Pancreas (tissue), 10 donors: ENCODE measurements around the gene ABCG1. TPM values are rescaled to one million over a fixed set of nuclear protein-coding genes. Genes with fewer than 3 reads are reported as not detected.

ENCODE experiments used
- ATAC-seq, 4 donors: fragments of 200-7000 bp; cut with Tn5 transposase; one replicate each; pipeline versions ENCODE4 v1.8.0 to v1.9.1; 2020; ENCODE audit warnings: mild to moderate bottlenecking in 4 of 4, moderate library complexity in 4 of 4
- DNase-seq, 6 donors: peaks; one replicate each; pipeline ENCODE4 v3.0.0-alpha.2; 2020
- FAIRE-seq: peaks from 2 replicates; lab custom pipeline; 2012; peaks lifted over from hg19 to GRCh38; lab: Jason Lieb, UNC
- H3K27ac ChIP-seq, 4 donors: fragments of 200-600 bp; sonication (generic); 1 replicate in 3 of 4; 2 replicates in 1 of 4; pipeline versions ENCODE4 v1.5.0 to v1.8.0; 2020
- H3K27me3 ChIP-seq, 4 donors: fragments of 200-600 bp; one replicate each; pipeline ENCODE4 v1.8.0; 2021
- H3K36me3 ChIP-seq, 3 donors: fragments of 200-600 bp; sonication (generic) in 1 of 3; one replicate each; pipeline versions ENCODE4 v1.5.0 to v1.8.0; 2020 to 2021
- H3K4me1 ChIP-seq, 3 donors: fragments of 200-600 bp; one replicate each; pipeline ENCODE4 v1.8.0; 2021
- H3K4me3 ChIP-seq, 4 donors: fragments of 200-600 bp; sonication (generic) in 2 of 4; one replicate each; pipeline versions ENCODE4 v1.5.0 to v1.8.0; 2020 to 2021
- H3K9me3 ChIP-seq, 4 donors: fragments of 200-600 bp; one replicate each; pipeline ENCODE4 v1.8.0; 2021
- CTCF ChIP-seq, 4 donors: fragments of 200-600 bp; sonication (generic) in 3 of 4; IDR thresholded peaks; one replicate each; pipeline versions ENCODE4 v1.5.0 to v1.8.0; 2021; ENCODE audit warnings: antibody characterized with exemption in 4 of 4
- WGBS, 2 donors: extraction: QIAGEN DNeasy Blood & Tissue Kit; methylation state at CpG; one replicate each; pipeline ENCODE4 v1.1.7; 2013; 5-methylcytosine and 5-hydroxymethylcytosine counted together
- intact Hi-C, 3 donors: fragments of 100-400 bp; cut with DNase I; formaldehyde crosslinking; loops; one replicate each; pipeline versions ENCODE4 v1.11.1 to v1.14.2; 2022
- polyA plus RNA-seq, 2 donors: library from polyadenylated mRNA; stranded (reverse); fragments of 200-250 nt; gene quantifications; one replicate each; pipeline ENCODE4 v1.2.3, GENCODE V29; 2013
- total RNA-seq, 6 donors: library from RNA; stranded (reverse); fragmentation: NEBNext Ultra II Directional in 4 of 6; extraction: Animal tissue kit (Norgen Biotek cat#: 25700) in 4 of 6; gene quantifications; one replicate each; pipeline versions ENCODE4 v1.2.1 to v1.2.4, GENCODE V29; 2021 to 2023
- donor health status: healthy with polysubstance abuse.
- donor health status: DM: no; HTN: no; CAD: no; lungs with moderate emphysema.
- donor health status: DM: no; HTN: no; CAD: no.
- donor health status: control.
- donor health status: control.
- donor health status: Bipolar disorder and iron deficiency.
- donor health status: DM: yes; HTN: yes; CAD: no.
- donor health status: DM: no; HTN: no; CAD: no.
- donor health status: DM: no; HTN: no; CAD: no.
- donor health status: DM: yes; HTN: yes; CAD: no.

ABCG1 gene
- total and polyA plus RNA-seq, 8 donors, result 1.6 to 10.3 (median 4.2) TPM

DNA sequence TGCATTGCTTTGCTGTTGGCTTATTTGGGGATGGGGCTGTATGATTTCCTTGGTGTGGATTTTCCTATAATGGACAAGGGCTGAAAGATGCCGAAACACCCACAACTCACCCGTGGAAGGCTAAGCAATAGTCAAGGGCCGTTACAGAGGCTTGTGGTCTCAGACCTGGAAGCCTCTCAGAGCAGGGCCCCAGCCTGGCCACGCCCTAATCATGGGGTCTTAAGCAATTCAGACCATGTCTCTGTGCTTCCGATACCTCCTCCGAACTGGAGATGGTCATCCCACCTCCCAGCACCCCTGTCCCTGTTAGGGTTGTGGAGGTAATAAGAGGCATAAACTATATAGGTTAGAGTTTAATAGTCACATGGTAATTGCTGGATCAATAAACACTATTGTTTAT, 3.4 kb downstream of the ABCG1 start:
- WGBS, 2 donors, result 84 to 89% methylated on average over 6 of the region's 6 CpGs
- ATAC-seq (no peak), DNase-seq (peak in 1 of 6 donors; percentile 12), FAIRE-seq (no peak)
- Histone ChIP-seq H3K4me1 (peaks cover 0 to 13% (median 10%) of the 10 kb centered on the region in 3 donors), H3K27me3 (no peaks in the 10 kb centered on the region), H3K36me3 (no peaks in the 10 kb centered on the region), H3K9me3 (no peaks in the 10 kb centered on the region), H3K27ac (no peak overlapping the region), H3K4me3 (no peak overlapping the region)
- TF ChIP-seq CTCF (IDR thresholded peaks at IDR 0.05), result no peak
- intact Hi-C loops, result no loop called here

DNA sequence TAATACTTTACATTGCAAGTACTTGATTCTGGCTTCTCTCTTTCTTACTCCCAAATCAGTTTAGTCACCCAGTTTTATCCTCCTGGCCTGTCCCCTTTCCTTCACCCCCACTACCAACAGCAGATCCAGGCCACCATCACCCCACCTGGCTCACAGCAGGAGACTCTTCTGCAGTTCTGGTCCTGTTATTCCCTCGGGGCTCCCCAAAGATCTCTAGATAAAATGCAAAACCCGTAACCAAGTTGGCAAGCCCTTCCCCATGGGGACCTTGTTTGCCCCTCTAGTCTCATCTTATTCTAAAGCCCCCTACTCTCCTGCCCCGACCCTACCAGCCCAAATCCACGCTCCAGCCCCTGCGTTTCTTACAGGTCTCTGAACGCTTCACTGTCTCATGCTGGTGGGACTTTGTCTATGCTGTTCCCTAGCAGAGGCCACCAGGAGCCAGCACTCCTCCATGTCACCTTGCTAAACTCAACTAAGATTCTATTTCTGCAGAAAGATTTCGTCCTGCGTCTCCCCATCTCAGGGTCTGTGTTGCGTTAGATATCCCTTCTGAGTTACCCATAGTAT, 4.0 kb downstream of the ABCG1 start:
- DNase-seq, result peak in 1 of 6 donors; percentile 30
- intact Hi-C loops, result no loop called here
- H3K27me3 ChIP-seq, result no peaks in the 10 kb centered on the region
- H3K4me3 ChIP-seq, result no peak overlapping the region
- FAIRE-seq, result no peak
- H3K9me3 ChIP-seq, result no peaks in the 10 kb centered on the region
- no peak overlapping the region for H3K27ac ChIP-seq
- peaks cover 0 to 13% (median 10%) of the 10 kb centered on the region in 3 donors for H3K4me1 ChIP-seq
- no peak for ATAC-seq
- H3K36me3 ChIP-seq, result no peaks in the 10 kb centered on the region
- TF ChIP-seq CTCF (IDR thresholded peaks at IDR 0.05), result no peak
- WGBS, 2 donors, result 77 to 89% methylated on average over 9 of the region's 9 CpGs

- H3K4me3 ChIP-seq, result no peak overlapping the region
- H3K4me1 ChIP-seq, result peaks cover 0 to 13% (median 10%) of the 10 kb centered on the region in 3 donors
- FAIRE-seq (no peak), DNase-seq (peak in 2 of 6 donors; percentile 39 to 42), ATAC-seq (no peak)
- no peaks in the 10 kb centered on the region for H3K9me3 ChIP-seq
- intact Hi-C loops, result no loop called here
- H3K27ac ChIP-seq, result no peak overlapping the region
- no peaks in the 10 kb centered on the region for H3K27me3 ChIP-seq
- no peak for TF ChIP-seq CTCF (IDR thresholded peaks at IDR 0.05)
- no peaks in the 10 kb centered on the region for H3K36me3 ChIP-seq
- WGBS, 2 donors, result 85 to 95% methylated on average over 15 of the region's 15 CpGs
Measured at GRCh38 chr21:42223826-42224575, 5.1 kb downstream of the ABCG1 start.

DNA sequence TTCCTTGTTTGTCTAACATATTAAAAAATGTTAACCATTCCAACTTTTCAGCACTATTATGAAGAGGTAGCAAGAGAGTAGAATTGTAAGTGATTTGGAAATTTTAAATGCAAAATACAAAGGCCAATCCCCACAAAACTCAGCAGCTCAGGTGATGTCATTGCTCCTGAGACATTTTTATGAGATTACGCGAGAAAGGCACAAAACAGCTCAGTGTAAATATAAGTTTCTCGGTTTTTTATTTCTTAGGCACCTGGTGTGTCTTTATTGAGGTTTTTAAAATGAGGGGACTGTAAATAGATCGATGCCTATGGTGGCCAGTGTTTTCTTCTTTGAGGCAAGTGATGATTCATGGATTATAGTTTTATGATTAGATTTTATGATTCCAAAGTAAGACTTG, 6.1 kb downstream of the ABCG1 start:
- 85 to 93% methylated on average over 4 of the region's 4 CpGs for WGBS, 2 donors
- no peak overlapping the region for H3K4me3 ChIP-seq
- H3K27me3 ChIP-seq, result no peaks in the 10 kb centered on the region
- intact Hi-C loops, result no loop called here
- FAIRE-seq (no peak), ATAC-seq (no peak), DNase-seq (no peak)
- no peak for TF ChIP-seq CTCF (IDR thresholded peaks at IDR 0.05)
- H3K4me1 ChIP-seq, result peaks cover 0 to 9% (median 4%) of the 10 kb centered on the region in 3 donors
- H3K36me3 ChIP-seq, result no peaks in the 10 kb centered on the region
- no peaks in the 10 kb centered on the region for H3K9me3 ChIP-seq
- no peak overlapping the region for H3K27ac ChIP-seq
